Osteocyte (in vitro differentiated cells): Measurements from ENCODE around the gene N4BP3. TPM values are rescaled to one million over a fixed set of nuclear protein-coding genes. Genes with fewer than 3 reads are reported as not detected.
A peak's percentile ranks its signal among the peaks of the same experiment; 100 is the strongest.

Experiments
- DNase-seq: peaks from one replicate; pipeline ENCODE4 v3.0.0; 2021; ENCODE audit warnings: mixed read lengths; ENCODE audit not compliant: unreplicated experiment; ENCODE audit errors: extremely low spot score
- H3K27ac Mint-ChIP-seq: one replicate; pipeline ENCODE4 v1.8.0; 2021; ENCODE audit warnings: mild to moderate bottlenecking, mixed read lengths; ENCODE audit not compliant: unreplicated experiment
- H3K27me3 Mint-ChIP-seq: one replicate; pipeline ENCODE4 v1.8.0; 2021; ENCODE audit warnings: mixed read lengths; ENCODE audit not compliant: unreplicated experiment
- H3K36me3 Mint-ChIP-seq: one replicate; pipeline ENCODE4 v1.8.0; 2021; ENCODE audit warnings: mixed read lengths; ENCODE audit not compliant: unreplicated experiment
- H3K4me1 Mint-ChIP-seq: one replicate; pipeline ENCODE4 v1.8.0; 2021; ENCODE audit warnings: mixed read lengths; ENCODE audit not compliant: unreplicated experiment
- H3K4me3 Mint-ChIP-seq: one replicate; pipeline ENCODE4 v1.8.0; 2021; ENCODE audit warnings: mild to moderate bottlenecking, moderate library complexity, mixed read lengths; ENCODE audit not compliant: unreplicated experiment
- H3K9me3 Mint-ChIP-seq: one replicate; pipeline ENCODE4 v1.8.0; 2021; ENCODE audit warnings: mixed read lengths; ENCODE audit not compliant: unreplicated experiment
- CTCF ChIP-seq: fragments of 200-600 bp; sonication (generic); IDR thresholded peaks from 2 replicates; pipeline ENCODE4 v1.5.0; 2021; ENCODE audit warnings: antibody characterized with exemption, mild to moderate bottlenecking, moderate library complexity
- total RNA-seq: library from RNA; stranded (reverse); gene quantifications from 2 replicates; pipeline ENCODE4 v1.2.1, GENCODE V29; 2021

The N4BP3 gene
- total RNA-seq, 1 donor from 2014 or later, result 0.64 TPM

- no peak overlapping the region for H3K27ac Mint-ChIP-seq
- no peak overlapping the region for H3K4me3 Mint-ChIP-seq
- H3K9me3 Mint-ChIP-seq, result no peaks in the 10 kb centered on the region
- no peak for DNase-seq
- no peaks in the 10 kb centered on the region for H3K27me3 Mint-ChIP-seq
- no peaks in the 10 kb centered on the region for H3K4me1 Mint-ChIP-seq
- peaks cover 39% of the 10 kb centered on the region for H3K36me3 Mint-ChIP-seq
- TF ChIP-seq CTCF, result no peak
These were observed 29.9 kb downstream of the N4BP3 start for GRCh38 chr5:178143246-178143645.

- TF ChIP-seq CTCF, result no peak
- no peaks in the 10 kb centered on the region for H3K9me3 Mint-ChIP-seq
- H3K27me3 Mint-ChIP-seq, result no peaks in the 10 kb centered on the region
- peaks cover 39% of the 10 kb centered on the region for H3K36me3 Mint-ChIP-seq
- no peak overlapping the region for H3K27ac Mint-ChIP-seq
- H3K4me1 Mint-ChIP-seq, result no peaks in the 10 kb centered on the region
- H3K4me3 Mint-ChIP-seq, result no peak overlapping the region
- no peak for DNase-seq
These were observed 30.6 kb downstream of the N4BP3 start for GRCh38 chr5:178143901-178144300.

GRCh38 chr5:178145965-178146820 lies 32.9 kb downstream of the N4BP3 start:
- no peak for DNase-seq
- Mint-ChIP-seq H3K36me3 (peaks cover 40% of the 10 kb centered on the region), H3K9me3 (no peaks in the 10 kb centered on the region), H3K4me3 (no peak overlapping the region), H3K27me3 (no peaks in the 10 kb centered on the region), H3K27ac (no peak overlapping the region), H3K4me1 (no peaks in the 10 kb centered on the region)
- TF ChIP-seq CTCF, result peak; percentile 75

- no peak overlapping the region for H3K27ac Mint-ChIP-seq
- H3K4me1 Mint-ChIP-seq, result peaks cover 4% of the 10 kb centered on the region
- no peak for DNase-seq
- no peak overlapping the region for H3K4me3 Mint-ChIP-seq
- no peak for TF ChIP-seq CTCF
- H3K36me3 Mint-ChIP-seq, result peaks cover 40% of the 10 kb centered on the region
- no peaks in the 10 kb centered on the region for H3K9me3 Mint-ChIP-seq
- H3K27me3 Mint-ChIP-seq, result no peaks in the 10 kb centered on the region
These were observed 34.1 kb downstream of the N4BP3 start for GRCh38 chr5:178147406-178147805.

GRCh38 chr5:178149199-178149932 lies 36.0 kb downstream of the N4BP3 start:
- Mint-ChIP-seq H3K36me3 (peaks cover 28% of the 10 kb centered on the region), H3K4me3 (no peak overlapping the region), H3K9me3 (no peaks in the 10 kb centered on the region), H3K27ac (no peak overlapping the region), H3K27me3 (no peaks in the 10 kb centered on the region), H3K4me1 (peaks cover 18% of the 10 kb centered on the region)
- no peak for DNase-seq
- no peak for TF ChIP-seq CTCF
